A549 (cell line): ENCODE results near the gene PPP5C.

ENCODE experiments used
- CBX8 ChIP-seq: fragments of 200-600 bp; sonication (generic); IDR thresholded peaks from 2 replicates; pipeline ENCODE4 v1.6.1; 2016
- CHD2 ChIP-seq: fragments of 150-350 bp; IDR thresholded peaks from 2 replicates; pipeline ENCODE4 v1.6.1; 2014; ENCODE audit warnings: low read length; ENCODE audit not compliant: partially characterized antibody
- CHD4 ChIP-seq: fragments of 200-600 bp; sonication (generic); IDR thresholded peaks from 2 replicates; pipeline ENCODE4 v1.6.1; 2016; ENCODE audit warnings: antibody characterized with exemption, mild to moderate bottlenecking, borderline replicate concordance
- HOXB13 ChIP-seq: fragments of 250-450 bp; sonication (Bioruptor Pico); IDR thresholded peaks from 2 replicates; pipeline ENCODE4 v1.5.0; 2020; ENCODE audit warnings: low read depth, mild to moderate bottlenecking, moderate library complexity
- KDM1A ChIP-seq: fragments of 200-600 bp; sonication (generic); IDR thresholded peaks from 2 replicates; pipeline ENCODE4 v1.6.1; 2016; ENCODE audit warnings: low read depth, mild to moderate bottlenecking
- NR3C1 ChIP-seq: fragments of >200 bp; sonication (Bioruptor Twin); formaldehyde crosslinking; IDR thresholded peaks from 3 replicates; pipeline ENCODE4 v1.6.1; 2017
- POLR2A ChIP-seq: IDR thresholded peaks from 2 replicates; pipeline ENCODE4 v1.6.1; 2012; ENCODE audit warnings: mild to moderate bottlenecking, low read length
- ZC3H11A ChIP-seq: fragments of 450-650 bp; IDR thresholded peaks from 2 replicates; pipeline ENCODE4 v1.6.1; 2014; ENCODE audit warnings: antibody characterized with exemption, mild to moderate bottlenecking
- TF ChIP-seq, protein P1 (sequence below): fragments of >200 bp; sonication (Bioruptor Twin); formaldehyde crosslinking; IDR thresholded peaks from 3 replicates; pipeline ENCODE4 v1.5.1; 2016
- TF ChIP-seq, protein P2 (sequence below): fragments of >200 bp; sonication (Bioruptor Twin); formaldehyde crosslinking; IDR thresholded peaks from 3 replicates; pipeline ENCODE4 v1.6.1; 2016
- TF ChIP-seq, protein P3 (sequence below): fragments of 450-650 bp; IDR thresholded peaks from 2 replicates; pipeline ENCODE4 v1.6.1; 2014; ENCODE audit warnings: antibody characterized with exemption
- TF ChIP-seq, protein P4 (sequence below): IDR thresholded peaks from 2 replicates; pipeline ENCODE4 v1.6.1; 2012

DNA sequence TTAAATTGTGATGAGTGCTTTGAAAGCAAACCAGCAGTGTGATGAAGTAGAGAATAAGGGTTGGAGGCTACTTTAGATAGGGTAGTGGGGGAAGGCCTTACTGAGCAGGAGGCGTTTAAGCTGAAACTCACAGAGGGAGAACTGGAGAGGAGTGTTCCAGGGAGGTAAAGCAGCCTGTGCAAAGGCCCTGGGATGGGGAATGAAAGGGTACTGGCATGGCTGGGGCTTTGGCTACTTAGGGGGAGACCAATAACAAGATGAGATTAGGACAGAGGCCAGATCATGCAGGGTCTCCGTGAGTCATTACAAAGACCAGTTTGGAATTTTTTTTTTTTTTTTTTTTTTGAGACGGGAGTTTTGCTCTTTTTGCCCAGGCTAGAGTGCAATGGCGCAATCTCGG, 1.1 kb downstream of the PPP5C start:
- TF ChIP-seq CHD2 (no peak), POLR2A (no peak), ZC3H11A (no peak), CHD4 (no peak), KDM1A (no peak), HOXB13 (CRISPR knock-in tag) (no peak), CBX8 (no peak), NR3C1 (no peak)
- TF ChIP-seq, protein P1, sequence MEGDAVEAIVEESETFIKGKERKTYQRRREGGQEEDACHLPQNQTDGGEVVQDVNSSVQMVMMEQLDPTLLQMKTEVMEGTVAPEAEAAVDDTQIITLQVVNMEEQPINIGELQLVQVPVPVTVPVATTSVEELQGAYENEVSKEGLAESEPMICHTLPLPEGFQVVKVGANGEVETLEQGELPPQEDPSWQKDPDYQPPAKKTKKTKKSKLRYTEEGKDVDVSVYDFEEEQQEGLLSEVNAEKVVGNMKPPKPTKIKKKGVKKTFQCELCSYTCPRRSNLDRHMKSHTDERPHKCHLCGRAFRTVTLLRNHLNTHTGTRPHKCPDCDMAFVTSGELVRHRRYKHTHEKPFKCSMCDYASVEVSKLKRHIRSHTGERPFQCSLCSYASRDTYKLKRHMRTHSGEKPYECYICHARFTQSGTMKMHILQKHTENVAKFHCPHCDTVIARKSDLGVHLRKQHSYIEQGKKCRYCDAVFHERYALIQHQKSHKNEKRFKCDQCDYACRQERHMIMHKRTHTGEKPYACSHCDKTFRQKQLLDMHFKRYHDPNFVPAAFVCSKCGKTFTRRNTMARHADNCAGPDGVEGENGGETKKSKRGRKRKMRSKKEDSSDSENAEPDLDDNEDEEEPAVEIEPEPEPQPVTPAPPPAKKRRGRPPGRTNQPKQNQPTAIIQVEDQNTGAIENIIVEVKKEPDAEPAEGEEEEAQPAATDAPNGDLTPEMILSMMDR, result no peak
- TF ChIP-seq, protein P2, sequence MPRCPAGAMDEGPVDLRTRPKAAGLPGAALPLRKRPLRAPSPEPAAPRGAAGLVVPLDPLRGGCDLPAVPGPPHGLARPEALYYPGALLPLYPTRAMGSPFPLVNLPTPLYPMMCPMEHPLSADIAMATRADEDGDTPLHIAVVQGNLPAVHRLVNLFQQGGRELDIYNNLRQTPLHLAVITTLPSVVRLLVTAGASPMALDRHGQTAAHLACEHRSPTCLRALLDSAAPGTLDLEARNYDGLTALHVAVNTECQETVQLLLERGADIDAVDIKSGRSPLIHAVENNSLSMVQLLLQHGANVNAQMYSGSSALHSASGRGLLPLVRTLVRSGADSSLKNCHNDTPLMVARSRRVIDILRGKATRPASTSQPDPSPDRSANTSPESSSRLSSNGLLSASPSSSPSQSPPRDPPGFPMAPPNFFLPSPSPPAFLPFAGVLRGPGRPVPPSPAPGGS, result no peak
- TF ChIP-seq, protein P3, sequence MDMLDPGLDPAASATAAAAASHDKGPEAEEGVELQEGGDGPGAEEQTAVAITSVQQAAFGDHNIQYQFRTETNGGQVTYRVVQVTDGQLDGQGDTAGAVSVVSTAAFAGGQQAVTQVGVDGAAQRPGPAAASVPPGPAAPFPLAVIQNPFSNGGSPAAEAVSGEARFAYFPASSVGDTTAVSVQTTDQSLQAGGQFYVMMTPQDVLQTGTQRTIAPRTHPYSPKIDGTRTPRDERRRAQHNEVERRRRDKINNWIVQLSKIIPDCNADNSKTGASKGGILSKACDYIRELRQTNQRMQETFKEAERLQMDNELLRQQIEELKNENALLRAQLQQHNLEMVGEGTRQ, result no peak
- TF ChIP-seq, protein P4, sequence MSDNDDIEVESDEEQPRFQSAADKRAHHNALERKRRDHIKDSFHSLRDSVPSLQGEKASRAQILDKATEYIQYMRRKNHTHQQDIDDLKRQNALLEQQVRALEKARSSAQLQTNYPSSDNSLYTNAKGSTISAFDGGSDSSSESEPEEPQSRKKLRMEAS, result no peak
